Measurements from ENCODE around the gene NECAP2. TPM values are rescaled to one million over a fixed set of nuclear protein-coding genes. Genes with fewer than 3 reads are reported as not detected.
A peak's percentile ranks its signal among the peaks of the same experiment; 100 is the strongest.

Gene NECAP2
- total and polyA plus RNA-seq, 10 of the 15 experiments (the other 5 are each of a cell fraction or from before 2014, with no cell fraction given) = 16.3 to 98.0 (median 57.4) TPM

GRCh38 chr1:16421201-16421600 is 19.3 kb upstream of the NECAP2 start:
- ChIA-PET SMC1A (ENCODE audit: uncharacterized antibody, unreplicated experiment) (interaction anchor here (0.7 to 2.3 kb wide), 7 partner anchors 19 to 69 kb away, joined by 3 to 13 read pairs (median 3); partner anchors contain the start of genes FBXO42 and NECAP2), CTCF (interaction anchor here (1.1 to 1.7 kb wide), 3 partner anchors 12 to 33 kb away, joined by 3 to 12 read pairs (median 4); partner anchors contain the start of gene NECAP2), RAD21 (ENCODE audit: unreplicated experiment) (interaction anchor here (1.2 to 2.7 kb wide), 5 partner anchors 12 to 53 kb away, joined by 3 to 14 read pairs (median 9); partner anchors contain the start of genes NECAP2 and SZRD1), POLR2A (interaction anchor here (0.7 to 1.8 kb wide), 4 partner anchors 20 to 53 kb away, joined by 3 to 7 read pairs (median 4); partner anchors contain the start of genes NECAP2 and SZRD1)
- ATAC-seq = peak; percentile 51
- Histone ChIP-seq H3K4me2 (ENCODE audit: control insufficient read depth, insufficient read depth) (peak overlapping the region; percentile 36), H3K9ac (ENCODE audit: control insufficient read depth, insufficient read depth, low read length) (no peak overlapping the region), H3K79me2 (ENCODE audit: control insufficient read depth, insufficient read depth, low read length) (no peaks in the 10 kb centered on the region), H2AFZ (ENCODE audit: control insufficient read depth, low read depth, low read length) (no peak overlapping the region), H3K4me1 (ENCODE audit: control insufficient read depth, insufficient read depth, low read length) (peaks cover 18% of the 10 kb centered on the region), H3K9me3 (replicated peaks; ENCODE audit: control insufficient read depth, insufficient read depth, low read length) (no peaks in the 10 kb centered on the region), H3K27ac (ENCODE audit: control insufficient read depth, insufficient read depth) (no peak overlapping the region), H3K36me3 (ENCODE audit: control insufficient read depth in 2 of 2, insufficient read depth in 2 of 2, low read length in 1 of 2) (no peaks in the 10 kb centered on the region), H3K27me3 (replicated peaks in 1 of 2; ENCODE audit: control insufficient read depth in 2 of 2, insufficient read depth in 2 of 2, low read length in 1 of 2) (no peaks in the 10 kb centered on the region), H4K20me1 (ENCODE audit: control insufficient read depth, insufficient read depth) (no peaks in the 10 kb centered on the region), H3K4me3 (no peak overlapping the region; the same call in 1 of the 2 replicates)
- BruUV-seq (replicated peaks) = no TSS peak
- no peak for DNase-seq (ENCODE audit: low read depth, low spot score)
- intact Hi-C loops (cut with micrococcal nuclease; ENCODE audit: unreplicated experiment) (no loop called here), in situ Hi-C loops (cut with MboI) (no loop called here)
- 29% methylated on average over 7 of the region's 7 CpGs for WGBS (ENCODE audit: insufficient coverage, insufficient replicate concordance, low lambda C conversion rate, missing lambda C conversion rate)
- TF ChIP-seq, protein P1, sequence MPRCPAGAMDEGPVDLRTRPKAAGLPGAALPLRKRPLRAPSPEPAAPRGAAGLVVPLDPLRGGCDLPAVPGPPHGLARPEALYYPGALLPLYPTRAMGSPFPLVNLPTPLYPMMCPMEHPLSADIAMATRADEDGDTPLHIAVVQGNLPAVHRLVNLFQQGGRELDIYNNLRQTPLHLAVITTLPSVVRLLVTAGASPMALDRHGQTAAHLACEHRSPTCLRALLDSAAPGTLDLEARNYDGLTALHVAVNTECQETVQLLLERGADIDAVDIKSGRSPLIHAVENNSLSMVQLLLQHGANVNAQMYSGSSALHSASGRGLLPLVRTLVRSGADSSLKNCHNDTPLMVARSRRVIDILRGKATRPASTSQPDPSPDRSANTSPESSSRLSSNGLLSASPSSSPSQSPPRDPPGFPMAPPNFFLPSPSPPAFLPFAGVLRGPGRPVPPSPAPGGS (IDR thresholded peaks at IDR 0.05; ENCODE audit: borderline replicate concordance, insufficient read depth, low read depth, low read length, poor library complexity, severe bottlenecking) = no peak
- TF ChIP-seq, protein P2, sequence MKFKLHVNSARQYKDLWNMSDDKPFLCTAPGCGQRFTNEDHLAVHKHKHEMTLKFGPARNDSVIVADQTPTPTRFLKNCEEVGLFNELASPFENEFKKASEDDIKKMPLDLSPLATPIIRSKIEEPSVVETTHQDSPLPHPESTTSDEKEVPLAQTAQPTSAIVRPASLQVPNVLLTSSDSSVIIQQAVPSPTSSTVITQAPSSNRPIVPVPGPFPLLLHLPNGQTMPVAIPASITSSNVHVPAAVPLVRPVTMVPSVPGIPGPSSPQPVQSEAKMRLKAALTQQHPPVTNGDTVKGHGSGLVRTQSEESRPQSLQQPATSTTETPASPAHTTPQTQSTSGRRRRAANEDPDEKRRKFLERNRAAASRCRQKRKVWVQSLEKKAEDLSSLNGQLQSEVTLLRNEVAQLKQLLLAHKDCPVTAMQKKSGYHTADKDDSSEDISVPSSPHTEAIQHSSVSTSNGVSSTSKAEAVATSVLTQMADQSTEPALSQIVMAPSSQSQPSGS (IDR thresholded peaks at IDR 0.05; ENCODE audit: low read length) = no peak
- TF ChIP-seq SUPT20H (IDR thresholded peaks at IDR 0.05; ENCODE audit: borderline replicate concordance, control insufficient read depth, low read depth, low read length) (no peak), HCFC1 (IDR thresholded peaks at IDR 0.05; ENCODE audit: low read length) (no peak), SMC3 (IDR thresholded peaks at IDR 0.05; ENCODE audit: borderline replicate concordance, low read length) (no peak)
- TF ChIP-seq, protein P3, sequence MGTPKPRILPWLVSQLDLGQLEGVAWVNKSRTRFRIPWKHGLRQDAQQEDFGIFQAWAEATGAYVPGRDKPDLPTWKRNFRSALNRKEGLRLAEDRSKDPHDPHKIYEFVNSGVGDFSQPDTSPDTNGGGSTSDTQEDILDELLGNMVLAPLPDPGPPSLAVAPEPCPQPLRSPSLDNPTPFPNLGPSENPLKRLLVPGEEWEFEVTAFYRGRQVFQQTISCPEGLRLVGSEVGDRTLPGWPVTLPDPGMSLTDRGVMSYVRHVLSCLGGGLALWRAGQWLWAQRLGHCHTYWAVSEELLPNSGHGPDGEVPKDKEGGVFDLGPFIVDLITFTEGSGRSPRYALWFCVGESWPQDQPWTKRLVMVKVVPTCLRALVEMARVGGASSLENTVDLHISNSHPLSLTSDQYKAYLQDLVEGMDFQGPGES (IDR thresholded peaks at IDR 0.05) = no peak
- FAIRE-seq = no peak

All from GM12878 (cell line).